Measurements from ENCODE around the gene GPM6B. TPM values are rescaled to one million over a fixed set of nuclear protein-coding genes. Genes with fewer than 3 reads are reported as not detected.
"Not testable (repeated sequence)": the region's sequence is repeated elsewhere in the genome, so short reads cannot be mapped to it uniquely, and the experiment has no call there.

GPM6B gene
- total RNA-seq, 1 donor from 2014 or later: 380 TPM

DNA sequence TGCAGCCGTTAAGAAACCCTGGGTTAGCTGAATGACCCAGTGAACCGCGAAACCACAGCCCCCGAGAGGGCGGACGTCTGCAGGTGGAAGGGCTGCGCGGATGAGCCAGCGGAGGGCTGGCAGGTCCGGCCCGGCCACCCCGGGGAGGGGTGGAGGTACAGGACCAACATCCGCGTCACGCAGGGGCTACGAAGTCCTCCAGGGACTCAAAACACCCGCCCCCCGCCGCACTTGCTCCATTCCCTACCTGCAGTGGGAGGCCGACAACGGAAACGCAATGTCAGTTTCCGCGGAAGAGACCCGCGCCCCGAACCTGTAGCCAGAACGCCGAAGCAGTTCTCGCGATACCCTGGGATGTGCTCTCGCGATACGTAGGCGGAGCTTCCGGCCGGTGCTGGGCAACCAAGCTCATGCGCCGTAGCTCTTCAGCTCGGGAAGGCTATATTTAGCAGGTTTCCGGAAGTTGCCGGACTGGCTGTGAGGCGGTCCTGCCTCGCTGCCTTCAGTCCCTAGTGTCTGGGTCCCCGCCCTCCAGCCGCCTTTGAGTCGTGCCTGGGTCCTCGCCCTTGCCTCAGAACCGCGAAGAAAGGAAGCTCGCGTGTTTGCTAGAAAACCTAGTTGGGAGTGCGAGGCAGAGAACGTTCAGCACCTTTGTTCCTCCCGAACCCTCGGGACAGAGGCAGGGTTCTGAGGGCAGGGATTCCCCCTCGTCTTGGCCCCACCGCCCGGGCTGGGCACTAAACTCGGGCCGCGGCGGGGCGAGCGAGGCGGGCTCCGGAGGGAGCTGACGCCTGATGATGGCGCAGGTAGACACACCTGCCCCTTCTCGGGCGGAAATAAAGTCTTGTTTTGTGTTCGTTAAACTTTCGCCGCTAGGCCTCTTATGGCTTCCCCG lies 82.4 kb downstream of the GPM6B start, which contains the start of the genes OFD1 and TRAPPC2:
TSS of gene OFD1 (plus strand) at position 471 of the 895 bp plus-strand sequence. CDS start at position 795, 324 bp downstream.
TSS of gene TRAPPC2 (minus strand) at position 343 of the 895 bp plus-strand sequence. CDS start 14,657 bp downstream, outside the sequence.
- DNase-seq (ENCODE audit: low spot score in 2 of 2): peak; percentile 79 to 88
- no peak for FAIRE-seq

DNA sequence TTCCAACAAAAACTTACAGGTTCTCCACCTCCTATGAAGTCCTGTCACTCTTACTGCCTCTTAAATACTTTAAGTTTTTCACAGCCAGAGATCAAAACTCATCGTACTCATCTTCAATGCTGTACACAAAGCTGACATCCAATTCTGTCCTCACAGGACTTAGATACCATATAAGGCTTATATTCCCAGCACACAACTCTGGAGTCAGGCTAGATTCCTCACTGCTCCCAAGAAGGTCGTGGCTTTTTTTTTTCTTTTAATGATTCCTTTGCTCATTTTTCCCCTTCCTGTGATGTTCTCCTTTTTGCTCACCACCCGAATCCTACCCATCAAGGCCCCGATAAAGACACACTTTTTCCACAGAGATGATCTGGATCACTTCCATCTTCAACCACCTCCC lies 83.4 kb downstream of the GPM6B start:
- FAIRE-seq (no peak), DNase-seq (ENCODE audit: low spot score in 2 of 2) (no peak)

DNA sequence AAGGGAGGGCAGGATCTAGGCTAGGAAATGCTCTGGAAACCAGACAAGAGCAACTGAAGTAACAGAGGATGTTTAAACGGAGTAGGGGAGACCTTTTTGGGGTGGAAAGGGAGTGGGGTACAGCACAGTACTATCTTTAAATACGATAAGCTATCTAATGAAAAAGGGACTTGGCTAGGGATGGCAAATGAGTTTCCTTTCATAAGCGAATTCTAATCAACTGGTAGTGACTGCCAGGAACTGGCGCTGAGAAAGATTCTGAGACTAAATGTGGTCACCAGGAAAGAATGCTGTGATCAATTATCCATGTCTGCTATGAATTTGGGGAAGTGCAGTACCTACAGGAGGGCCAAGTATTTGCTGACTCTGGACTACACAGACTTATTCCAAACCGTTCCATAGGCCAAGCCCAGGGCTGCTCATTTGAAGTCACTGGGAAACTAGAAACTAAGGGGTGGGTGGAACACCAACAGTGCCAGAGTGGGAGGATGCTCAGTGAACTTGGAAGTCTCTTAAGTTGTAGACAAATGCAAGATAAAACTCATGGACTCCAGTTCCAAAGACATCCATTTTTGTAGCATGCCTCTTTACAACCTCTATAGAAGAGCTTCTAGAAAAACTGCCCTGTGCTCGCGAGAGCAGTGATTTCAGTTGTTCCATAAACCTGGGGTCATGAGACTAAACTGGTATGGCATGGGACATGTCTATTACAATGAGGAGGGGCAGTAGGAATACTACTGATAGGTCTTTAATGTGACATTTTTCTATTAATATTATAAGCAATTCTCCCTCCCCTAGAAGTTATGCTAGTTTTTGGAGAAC lies 84.4 kb downstream of the GPM6B start:
- FAIRE-seq (no peak), DNase-seq (ENCODE audit: low spot score in 2 of 2) (no peak)

DNA sequence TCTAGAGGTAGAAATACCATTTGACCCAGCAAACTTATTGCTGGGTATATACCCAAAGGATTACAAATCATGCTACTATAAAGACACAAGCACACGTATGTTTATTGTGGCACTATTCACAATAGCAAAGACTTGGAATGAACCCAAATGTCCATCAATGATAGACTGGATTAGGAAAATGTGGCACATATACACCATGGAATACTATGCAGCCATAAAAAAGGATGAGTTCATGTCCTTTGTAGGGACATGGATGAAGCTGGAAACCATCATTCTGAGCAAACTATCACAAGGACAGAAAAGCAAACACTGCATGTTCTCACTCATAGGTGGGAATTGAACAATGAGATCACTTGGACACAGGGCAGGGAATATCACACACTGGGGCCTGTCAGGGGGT lies 86.4 kb downstream of the GPM6B start:
- FAIRE-seq; DNase-seq (ENCODE audit: low spot score in 2 of 2): not testable (repeated sequence)

DNA sequence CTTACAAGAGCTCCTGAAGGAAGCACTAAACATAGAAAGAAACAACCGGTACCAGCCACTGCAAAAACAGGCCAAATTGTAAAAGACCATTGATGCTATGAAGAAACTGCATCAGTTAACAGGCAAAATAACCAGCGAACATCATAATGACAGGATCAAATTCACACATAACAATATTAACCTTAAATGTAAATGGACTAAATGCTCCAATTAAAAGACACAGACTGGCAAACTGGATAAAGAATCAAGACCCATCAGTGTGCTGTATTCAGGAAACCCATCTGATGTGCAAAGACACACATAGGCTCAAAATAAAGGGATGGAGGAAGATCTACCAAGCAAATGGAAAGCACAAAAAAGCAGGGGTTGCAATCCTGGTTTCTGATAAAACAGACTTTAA lies 90.3 kb downstream of the GPM6B start:
- not testable (repeated sequence) for FAIRE-seq; DNase-seq (ENCODE audit: low spot score in 2 of 2)

DNA sequence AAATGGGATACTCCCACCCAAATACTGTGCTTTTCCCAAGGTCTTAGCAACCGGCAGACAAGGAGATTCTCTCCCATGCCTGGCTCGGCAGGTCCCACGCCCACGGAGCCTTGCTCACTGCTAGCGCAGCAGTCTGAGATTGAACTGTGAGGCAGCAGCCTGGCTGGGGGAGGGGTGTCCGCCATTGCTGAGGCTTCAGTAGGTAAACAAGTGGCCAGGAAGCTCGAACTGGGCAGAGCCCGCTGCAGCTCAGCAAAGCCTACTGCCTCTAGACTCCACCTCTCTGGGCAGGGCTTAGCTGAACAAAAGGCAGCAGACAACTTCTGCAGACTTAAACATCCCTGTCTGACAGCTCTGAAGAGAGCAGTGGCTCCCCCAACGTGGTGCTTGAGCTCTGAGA lies 92.0 kb downstream of the GPM6B start:
- not testable (repeated sequence) for DNase-seq (ENCODE audit: low spot score in 2 of 2)

DNA sequence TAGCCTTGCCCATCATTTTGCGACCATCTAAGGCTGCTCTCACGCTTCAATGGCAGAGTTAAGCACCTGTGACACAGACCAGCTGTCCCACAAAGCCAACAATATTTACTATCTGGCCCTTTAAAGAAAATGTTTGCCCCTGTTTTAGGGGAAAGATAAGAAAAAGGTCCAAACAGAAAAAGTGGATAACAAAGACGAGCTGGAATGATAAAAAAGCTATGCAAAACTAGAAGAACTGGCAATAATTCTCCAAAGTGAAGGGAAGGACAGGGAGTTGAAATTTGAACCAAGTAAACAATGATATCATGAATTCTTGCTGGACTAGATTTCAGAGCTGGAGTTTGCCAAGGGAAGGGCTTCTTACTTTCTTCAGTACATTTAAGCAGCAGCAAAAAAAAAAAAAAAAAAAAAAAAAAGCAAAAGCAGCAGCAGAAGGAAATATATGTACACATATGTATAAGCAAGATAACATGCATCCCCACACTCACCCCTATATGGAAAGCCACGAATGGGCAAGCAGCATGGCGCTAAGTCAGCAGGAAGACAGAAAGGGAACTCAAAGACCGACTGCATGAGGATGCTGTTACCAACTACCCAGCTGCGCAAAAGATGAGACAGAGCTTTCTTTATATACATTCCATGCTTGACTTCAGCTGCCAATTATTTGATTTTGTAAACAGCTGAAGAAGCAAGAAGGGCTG lies 94.9 kb downstream of the GPM6B start:
- FAIRE-seq (no peak), DNase-seq (ENCODE audit: low spot score in 2 of 2) (no peak)

More for the DNA sequence above, 92.0 kb downstream of the GPM6B start:
- FAIRE-seq: not testable (repeated sequence)

DNA sequence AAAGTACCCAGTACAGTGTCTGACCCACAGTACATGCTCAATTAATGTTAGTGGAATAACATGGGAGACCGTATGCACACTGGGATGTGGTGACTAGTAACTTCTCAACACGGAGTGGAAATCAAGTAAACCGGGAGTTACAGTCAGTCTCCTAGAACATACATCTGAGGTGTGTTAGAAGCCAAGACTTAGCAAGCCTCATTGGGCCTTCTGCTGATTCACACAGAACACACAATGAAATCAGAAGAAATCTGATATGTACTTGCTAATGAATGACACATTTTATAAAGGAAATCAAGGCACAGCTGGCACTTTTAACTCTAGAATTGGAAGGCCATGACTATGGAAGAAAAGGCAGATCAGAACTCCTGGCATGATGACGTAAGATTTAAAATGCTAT lies 95.5 kb downstream of the GPM6B start:
- DNase-seq (ENCODE audit: low spot score in 2 of 2): no peak
- FAIRE-seq: no peak

Other genes starting within 250 kb of the GPM6B start
- 0.82 TPM for gene EGFL6, start 247.5 kb downstream of the GPM6B start, total RNA-seq
- 15.5 TPM for gene TCEANC, start 164.0 kb downstream of the GPM6B start, total RNA-seq
- gene RAB9A, start 128.0 kb downstream of the GPM6B start, total RNA-seq: 19.2 TPM
- gene TRAPPC2, start 82.5 kb downstream of the GPM6B start, total RNA-seq: 76.6 TPM
- gene OFD1, start 82.3 kb downstream of the GPM6B start, total RNA-seq: 15.9 TPM
- 12.2 TPM for gene GEMIN8, start 212.8 kb upstream of the GPM6B start, total RNA-seq